Measurements from ENCODE around the gene KRTAP5-6.

KRTAP5-6 gene

GRCh38 chr11:1731451-1732059, 34.6 kb downstream of the KRTAP5-6 start:
- in situ Hi-C loops (cut with MboI; ENCODE audit: low sequenced_read_pairs): no loop called here

- in situ Hi-C loops (cut with MboI; ENCODE audit: low sequenced_read_pairs): no loop called here
Measured at GRCh38 chr11:1732418-1733008, 35.5 kb downstream of the KRTAP5-6 start.

GRCh38 chr11:1733009-1733715, 36.2 kb downstream of the KRTAP5-6 start:
- in situ Hi-C loops (cut with MboI; ENCODE audit: low sequenced_read_pairs): no loop called here

GRCh38 chr11:1733716-1734640, 37.0 kb downstream of the KRTAP5-6 start:
- in situ Hi-C loops (cut with MboI; ENCODE audit: low sequenced_read_pairs): no loop called here

DNA sequence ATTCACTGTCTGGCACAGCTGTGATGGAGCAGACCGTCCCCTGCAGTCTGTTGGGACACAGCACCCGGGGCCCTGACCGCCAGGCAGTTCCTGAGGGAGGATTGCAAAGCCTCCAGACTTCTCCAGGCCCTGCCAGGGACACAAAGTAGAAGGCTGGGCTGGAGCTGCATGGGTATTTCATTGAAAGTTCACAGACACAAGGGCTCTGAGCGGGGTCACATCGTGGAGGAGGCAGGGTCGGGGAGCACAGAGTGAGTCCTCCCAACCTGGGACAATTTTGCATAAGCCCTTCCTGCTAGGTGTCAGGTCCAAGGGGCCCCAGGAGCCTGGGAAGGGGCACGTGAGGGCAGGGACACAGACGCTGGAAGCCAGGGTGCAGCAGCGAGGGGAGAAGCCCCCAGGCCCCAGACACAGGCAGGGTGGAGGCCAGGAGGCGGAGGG, 37.7 kb downstream of the KRTAP5-6 start:
- in situ Hi-C loops (cut with MboI; ENCODE audit: low sequenced_read_pairs): no loop called here

DNA sequence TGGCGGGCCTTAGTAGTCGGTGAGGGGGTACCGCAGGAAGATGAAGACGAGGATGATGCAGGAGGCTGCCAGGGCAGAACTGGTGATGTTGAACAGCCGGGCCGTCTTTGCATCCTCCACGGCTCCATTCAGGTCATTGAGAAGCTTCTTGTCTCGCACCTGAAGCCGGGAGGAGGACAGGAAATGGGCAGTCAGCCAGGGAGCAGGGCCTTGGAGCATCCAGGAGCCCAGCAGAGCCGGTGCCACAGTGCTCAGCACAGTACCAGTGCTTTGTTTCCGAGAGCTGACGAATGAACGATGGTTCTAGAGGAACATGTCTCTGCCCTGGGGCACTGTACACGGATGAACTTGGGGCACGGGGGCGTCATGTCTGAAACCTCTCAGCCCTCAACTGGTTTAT, 38.3 kb downstream of the KRTAP5-6 start:
- in situ Hi-C loops (cut with MboI; ENCODE audit: low sequenced_read_pairs): no loop called here

- in situ Hi-C loops (cut with MboI; ENCODE audit: low sequenced_read_pairs): no loop called here
Measured at GRCh38 chr11:1736447-1736992, 39.5 kb downstream of the KRTAP5-6 start.

- in situ Hi-C loops (cut with MboI; ENCODE audit: low sequenced_read_pairs): no loop called here
Measured at GRCh38 chr11:1737080-1737757, 40.2 kb downstream of the KRTAP5-6 start.

DNA sequence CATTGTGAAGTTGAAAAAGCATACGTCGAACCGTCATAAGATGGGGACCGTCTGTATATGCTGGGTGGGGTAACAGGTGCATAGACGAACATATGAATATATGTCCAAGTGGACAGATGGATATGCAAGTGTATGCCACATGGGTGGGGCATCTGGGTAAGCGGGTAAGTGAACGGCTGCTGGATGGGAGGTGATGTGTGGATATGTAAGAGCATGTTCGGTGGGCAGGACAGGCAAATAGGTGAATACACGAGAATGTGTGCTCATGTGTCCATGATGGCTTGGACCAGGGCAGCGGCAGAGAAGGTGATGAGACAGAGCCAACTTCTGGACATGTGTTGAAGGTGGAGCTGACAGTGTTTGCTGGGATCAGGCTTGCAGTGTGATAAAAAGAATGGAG, 41.4 kb downstream of the KRTAP5-6 start:
- in situ Hi-C loops (cut with MboI; ENCODE audit: low sequenced_read_pairs): no loop called here

DNA sequence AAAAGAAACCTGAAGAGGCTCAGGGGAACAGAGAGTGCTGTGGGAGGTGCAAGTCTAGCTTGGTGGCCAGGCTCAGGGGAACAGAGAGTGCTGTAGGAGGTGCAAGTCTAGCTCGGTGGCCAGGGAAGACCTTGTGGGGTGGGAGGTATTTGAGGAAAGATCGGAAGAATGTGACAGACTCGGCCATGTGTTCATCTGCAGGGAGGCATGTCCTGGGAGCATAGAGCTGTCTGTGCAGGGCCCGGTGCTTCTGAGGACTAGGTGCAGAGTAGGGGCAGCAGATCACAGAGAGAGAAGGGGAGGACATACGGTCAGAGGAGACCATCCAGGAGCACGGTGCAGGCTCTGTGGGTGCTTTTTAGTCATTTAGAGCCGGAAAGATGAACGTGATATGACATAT, 42.6 kb downstream of the KRTAP5-6 start:
- in situ Hi-C loops (cut with MboI; ENCODE audit: low sequenced_read_pairs): no loop called here

- in situ Hi-C loops (cut with MboI; ENCODE audit: low sequenced_read_pairs): no loop called here
Measured at GRCh38 chr11:1740786-1741530, 44.0 kb downstream of the KRTAP5-6 start.

- in situ Hi-C loops (cut with MboI; ENCODE audit: low sequenced_read_pairs): no loop called here
Measured at GRCh38 chr11:1741741-1742140, 44.7 kb downstream of the KRTAP5-6 start.

GRCh38 chr11:1742371-1742770, 45.4 kb downstream of the KRTAP5-6 start:
- in situ Hi-C loops (cut with MboI; ENCODE audit: low sequenced_read_pairs): no loop called here

- in situ Hi-C loops (cut with MboI; ENCODE audit: low sequenced_read_pairs): no loop called here
Measured at GRCh38 chr11:1742869-1743584, 46.0 kb downstream of the KRTAP5-6 start.

- in situ Hi-C loops (cut with MboI; ENCODE audit: low sequenced_read_pairs): no loop called here
Measured at GRCh38 chr11:1743585-1744136, 46.7 kb downstream of the KRTAP5-6 start.

DNA sequence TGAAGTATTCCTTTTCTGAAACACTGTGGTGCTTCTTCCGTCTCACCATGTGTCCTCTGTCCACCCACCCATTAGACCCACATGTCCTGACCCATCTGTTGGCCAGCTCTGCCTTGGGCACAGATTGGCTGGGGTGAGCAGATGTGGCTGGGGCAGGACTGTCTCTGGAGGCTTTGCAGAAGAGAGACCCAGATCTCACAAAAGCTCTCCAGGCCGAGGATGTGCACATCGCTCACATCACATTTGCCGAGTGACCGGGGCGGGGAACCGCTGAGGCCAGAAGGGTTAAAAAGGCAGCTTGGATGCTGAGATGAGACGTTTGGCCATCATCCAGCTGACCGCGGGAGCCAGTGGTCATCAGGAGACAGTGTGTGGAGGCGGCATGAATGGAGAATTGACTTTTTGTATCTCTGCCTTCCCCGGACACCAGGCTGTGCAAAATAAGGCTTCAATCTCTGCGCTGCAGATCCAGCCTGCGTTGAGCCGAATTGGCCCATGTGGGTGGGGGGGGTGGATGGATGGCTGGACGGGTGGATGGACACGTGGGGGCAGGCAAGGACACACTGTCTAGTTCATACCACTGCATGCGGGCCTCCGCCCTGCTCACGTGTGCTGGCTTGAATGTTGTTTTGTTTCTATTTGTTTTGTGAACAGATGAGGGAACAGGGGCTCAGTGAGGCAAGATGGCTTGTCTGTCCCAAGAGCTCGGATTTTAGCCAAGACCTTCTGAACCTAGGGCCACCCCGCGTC, 47.3 kb downstream of the KRTAP5-6 start:
- in situ Hi-C loops (cut with MboI; ENCODE audit: low sequenced_read_pairs): no loop called here

DNA sequence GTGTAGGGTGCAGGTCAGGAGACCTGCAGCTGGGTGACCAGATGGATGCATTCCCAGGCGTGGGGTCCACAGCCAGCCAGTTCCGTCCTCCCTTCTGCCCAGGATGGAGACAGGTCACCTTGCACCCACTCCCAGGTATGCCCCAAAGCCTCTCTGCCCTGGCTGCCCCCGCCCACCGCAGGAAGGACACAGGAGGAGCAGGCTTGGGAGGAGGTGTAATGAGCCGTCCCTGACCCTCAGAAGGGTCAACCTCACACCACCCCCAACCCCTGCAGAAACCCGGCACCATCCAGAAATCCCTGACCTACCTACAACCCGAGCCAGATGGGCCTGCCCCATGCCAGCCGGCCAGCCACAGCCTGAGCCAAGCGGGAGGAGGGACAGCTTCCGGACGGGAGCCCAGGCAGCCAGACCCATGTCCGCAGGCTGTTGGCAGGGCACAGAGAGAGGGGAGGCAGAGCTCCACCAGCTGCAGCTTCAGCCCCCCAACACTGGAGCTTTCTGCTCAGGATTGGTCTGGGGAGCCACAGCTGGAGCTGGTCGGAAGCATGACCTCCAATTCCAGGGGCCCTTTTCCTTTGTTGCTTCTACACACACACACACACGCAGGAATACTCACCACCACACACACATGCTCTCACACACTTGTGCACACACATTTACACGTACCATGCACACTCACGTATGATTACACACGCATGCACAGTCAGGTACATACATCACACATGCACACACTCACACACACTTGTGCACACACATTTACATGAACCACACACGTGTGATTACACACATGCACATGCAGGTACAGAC, 48.1 kb downstream of the KRTAP5-6 start:
- in situ Hi-C loops (cut with MboI; ENCODE audit: low sequenced_read_pairs): no loop called here
